K562 (cell line): Measurements from ENCODE around the gene NKD1.

ENCODE experiments used
- EGR1 ChIP-seq: fragments of 450-650 bp; conservative IDR thresholded peaks from 2 replicates; pipeline ENCODE4 v1.6.1; 2017; ENCODE audit warnings: mild to moderate bottlenecking
- ZBTB1 ChIP-seq: sonication (generic); formaldehyde crosslinking; IDR thresholded peaks from 2 replicates; pipeline ENCODE4 v1.8.1; 2023; ENCODE audit warnings: missing genetic modification reagents, low read depth, mild to moderate bottlenecking, borderline replicate concordance
- TF ChIP-seq, protein P1 (sequence below), 2 experiments: fragments of 450-650 bp; IDR thresholded peaks; 2 replicates each; pipeline ENCODE4 v1.6.1; 2018; ENCODE audit warnings: mild to moderate bottlenecking in 2 of 2, low read depth in 1 of 2; ENCODE audit not compliant: partially characterized antibody in 2 of 2
- TF ChIP-seq, protein P2 (sequence below): IDR thresholded peaks from 2 replicates; pipeline ENCODE4 v1.6.1; 2016; ENCODE audit warnings: missing genetic modification characterization, missing compliant biosample characterization
- TF ChIP-seq, protein P3 (sequence below), 2 experiments: fragments of 450-650 bp in 1 of 2; sonication (generic) in 1 of 2; formaldehyde crosslinking in 1 of 2; IDR thresholded peaks in 1 of 2; conservative IDR thresholded peaks in 1 of 2; 2 replicates each; pipeline versions ENCODE4 v1.6.1 to v1.8.1; 2016 to 2023; ENCODE audit warnings: mild to moderate bottlenecking in 2 of 2, moderate library complexity in 2 of 2, inconsistent platforms in 1 of 2, missing genetic modification reagents in 1 of 2
- TF ChIP-seq, protein P4 (sequence below), 2 experiments: fragments of 450-650 bp; IDR thresholded peaks; 2 replicates each; pipeline ENCODE4 v1.6.1; 2016; ENCODE audit warnings: mild to moderate bottlenecking in 2 of 2, borderline replicate concordance in 1 of 2, low read depth in 1 of 2, moderate library complexity in 1 of 2

DNA sequence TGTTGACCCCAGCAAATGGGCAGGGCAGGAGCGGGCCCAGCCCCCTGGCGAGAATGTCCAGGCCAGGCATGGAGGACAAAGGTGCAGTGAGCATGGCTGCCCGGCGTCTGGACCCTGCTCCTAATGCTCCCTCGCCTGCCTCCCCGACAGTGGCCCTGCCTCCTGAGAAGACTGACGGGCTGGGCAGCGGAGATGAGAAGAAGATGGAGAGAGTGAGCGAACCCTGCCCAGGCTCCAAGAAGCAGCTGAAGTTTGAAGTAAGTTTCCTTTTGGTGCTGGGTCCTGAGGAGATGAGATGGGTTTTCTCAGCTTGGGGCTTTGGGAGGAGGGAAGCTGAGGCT, 73.2 kb downstream of the NKD1 start:
- TF ChIP-seq ZBTB1 (no peak), EGR1 (no peak)
- TF ChIP-seq, protein P1, sequence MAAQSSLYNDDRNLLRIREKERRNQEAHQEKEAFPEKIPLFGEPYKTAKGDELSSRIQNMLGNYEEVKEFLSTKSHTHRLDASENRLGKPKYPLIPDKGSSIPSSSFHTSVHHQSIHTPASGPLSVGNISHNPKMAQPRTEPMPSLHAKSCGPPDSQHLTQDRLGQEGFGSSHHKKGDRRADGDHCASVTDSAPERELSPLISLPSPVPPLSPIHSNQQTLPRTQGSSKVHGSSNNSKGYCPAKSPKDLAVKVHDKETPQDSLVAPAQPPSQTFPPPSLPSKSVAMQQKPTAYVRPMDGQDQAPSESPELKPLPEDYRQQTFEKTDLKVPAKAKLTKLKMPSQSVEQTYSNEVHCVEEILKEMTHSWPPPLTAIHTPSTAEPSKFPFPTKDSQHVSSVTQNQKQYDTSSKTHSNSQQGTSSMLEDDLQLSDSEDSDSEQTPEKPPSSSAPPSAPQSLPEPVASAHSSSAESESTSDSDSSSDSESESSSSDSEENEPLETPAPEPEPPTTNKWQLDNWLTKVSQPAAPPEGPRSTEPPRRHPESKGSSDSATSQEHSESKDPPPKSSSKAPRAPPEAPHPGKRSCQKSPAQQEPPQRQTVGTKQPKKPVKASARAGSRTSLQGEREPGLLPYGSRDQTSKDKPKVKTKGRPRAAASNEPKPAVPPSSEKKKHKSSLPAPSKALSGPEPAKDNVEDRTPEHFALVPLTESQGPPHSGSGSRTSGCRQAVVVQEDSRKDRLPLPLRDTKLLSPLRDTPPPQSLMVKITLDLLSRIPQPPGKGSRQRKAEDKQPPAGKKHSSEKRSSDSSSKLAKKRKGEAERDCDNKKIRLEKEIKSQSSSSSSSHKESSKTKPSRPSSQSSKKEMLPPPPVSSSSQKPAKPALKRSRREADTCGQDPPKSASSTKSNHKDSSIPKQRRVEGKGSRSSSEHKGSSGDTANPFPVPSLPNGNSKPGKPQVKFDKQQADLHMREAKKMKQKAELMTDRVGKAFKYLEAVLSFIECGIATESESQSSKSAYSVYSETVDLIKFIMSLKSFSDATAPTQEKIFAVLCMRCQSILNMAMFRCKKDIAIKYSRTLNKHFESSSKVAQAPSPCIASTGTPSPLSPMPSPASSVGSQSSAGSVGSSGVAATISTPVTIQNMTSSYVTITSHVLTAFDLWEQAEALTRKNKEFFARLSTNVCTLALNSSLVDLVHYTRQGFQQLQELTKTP (IDR thresholded peaks at IDR 0.05; ENCODE audit: low read depth in 1 of 2, partially characterized antibody in 2 of 2): no peak
- TF ChIP-seq, protein P2, sequence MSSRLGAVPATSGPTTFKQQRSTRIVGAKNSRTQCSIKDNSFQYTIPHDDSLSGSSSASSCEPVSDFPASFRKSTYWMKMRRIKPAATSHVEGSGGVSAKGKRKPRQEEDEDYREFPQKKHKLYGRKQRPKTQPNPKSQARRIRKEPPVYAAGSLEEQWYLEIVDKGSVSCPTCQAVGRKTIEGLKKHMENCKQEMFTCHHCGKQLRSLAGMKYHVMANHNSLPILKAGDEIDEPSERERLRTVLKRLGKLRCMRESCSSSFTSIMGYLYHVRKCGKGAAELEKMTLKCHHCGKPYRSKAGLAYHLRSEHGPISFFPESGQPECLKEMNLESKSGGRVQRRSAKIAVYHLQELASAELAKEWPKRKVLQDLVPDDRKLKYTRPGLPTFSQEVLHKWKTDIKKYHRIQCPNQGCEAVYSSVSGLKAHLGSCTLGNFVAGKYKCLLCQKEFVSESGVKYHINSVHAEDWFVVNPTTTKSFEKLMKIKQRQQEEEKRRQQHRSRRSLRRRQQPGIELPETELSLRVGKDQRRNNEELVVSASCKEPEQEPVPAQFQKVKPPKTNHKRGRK: no peak
- TF ChIP-seq, protein P3, sequence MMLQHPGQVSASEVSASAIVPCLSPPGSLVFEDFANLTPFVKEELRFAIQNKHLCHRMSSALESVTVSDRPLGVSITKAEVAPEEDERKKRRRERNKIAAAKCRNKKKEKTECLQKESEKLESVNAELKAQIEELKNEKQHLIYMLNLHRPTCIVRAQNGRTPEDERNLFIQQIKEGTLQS (IDR thresholded peaks at IDR 0.05): no peak
- TF ChIP-seq, protein P3 (CRISPR knock-in tag; conservative IDR thresholded peaks at IDR 0.05): no peak
- TF ChIP-seq, protein P4, sequence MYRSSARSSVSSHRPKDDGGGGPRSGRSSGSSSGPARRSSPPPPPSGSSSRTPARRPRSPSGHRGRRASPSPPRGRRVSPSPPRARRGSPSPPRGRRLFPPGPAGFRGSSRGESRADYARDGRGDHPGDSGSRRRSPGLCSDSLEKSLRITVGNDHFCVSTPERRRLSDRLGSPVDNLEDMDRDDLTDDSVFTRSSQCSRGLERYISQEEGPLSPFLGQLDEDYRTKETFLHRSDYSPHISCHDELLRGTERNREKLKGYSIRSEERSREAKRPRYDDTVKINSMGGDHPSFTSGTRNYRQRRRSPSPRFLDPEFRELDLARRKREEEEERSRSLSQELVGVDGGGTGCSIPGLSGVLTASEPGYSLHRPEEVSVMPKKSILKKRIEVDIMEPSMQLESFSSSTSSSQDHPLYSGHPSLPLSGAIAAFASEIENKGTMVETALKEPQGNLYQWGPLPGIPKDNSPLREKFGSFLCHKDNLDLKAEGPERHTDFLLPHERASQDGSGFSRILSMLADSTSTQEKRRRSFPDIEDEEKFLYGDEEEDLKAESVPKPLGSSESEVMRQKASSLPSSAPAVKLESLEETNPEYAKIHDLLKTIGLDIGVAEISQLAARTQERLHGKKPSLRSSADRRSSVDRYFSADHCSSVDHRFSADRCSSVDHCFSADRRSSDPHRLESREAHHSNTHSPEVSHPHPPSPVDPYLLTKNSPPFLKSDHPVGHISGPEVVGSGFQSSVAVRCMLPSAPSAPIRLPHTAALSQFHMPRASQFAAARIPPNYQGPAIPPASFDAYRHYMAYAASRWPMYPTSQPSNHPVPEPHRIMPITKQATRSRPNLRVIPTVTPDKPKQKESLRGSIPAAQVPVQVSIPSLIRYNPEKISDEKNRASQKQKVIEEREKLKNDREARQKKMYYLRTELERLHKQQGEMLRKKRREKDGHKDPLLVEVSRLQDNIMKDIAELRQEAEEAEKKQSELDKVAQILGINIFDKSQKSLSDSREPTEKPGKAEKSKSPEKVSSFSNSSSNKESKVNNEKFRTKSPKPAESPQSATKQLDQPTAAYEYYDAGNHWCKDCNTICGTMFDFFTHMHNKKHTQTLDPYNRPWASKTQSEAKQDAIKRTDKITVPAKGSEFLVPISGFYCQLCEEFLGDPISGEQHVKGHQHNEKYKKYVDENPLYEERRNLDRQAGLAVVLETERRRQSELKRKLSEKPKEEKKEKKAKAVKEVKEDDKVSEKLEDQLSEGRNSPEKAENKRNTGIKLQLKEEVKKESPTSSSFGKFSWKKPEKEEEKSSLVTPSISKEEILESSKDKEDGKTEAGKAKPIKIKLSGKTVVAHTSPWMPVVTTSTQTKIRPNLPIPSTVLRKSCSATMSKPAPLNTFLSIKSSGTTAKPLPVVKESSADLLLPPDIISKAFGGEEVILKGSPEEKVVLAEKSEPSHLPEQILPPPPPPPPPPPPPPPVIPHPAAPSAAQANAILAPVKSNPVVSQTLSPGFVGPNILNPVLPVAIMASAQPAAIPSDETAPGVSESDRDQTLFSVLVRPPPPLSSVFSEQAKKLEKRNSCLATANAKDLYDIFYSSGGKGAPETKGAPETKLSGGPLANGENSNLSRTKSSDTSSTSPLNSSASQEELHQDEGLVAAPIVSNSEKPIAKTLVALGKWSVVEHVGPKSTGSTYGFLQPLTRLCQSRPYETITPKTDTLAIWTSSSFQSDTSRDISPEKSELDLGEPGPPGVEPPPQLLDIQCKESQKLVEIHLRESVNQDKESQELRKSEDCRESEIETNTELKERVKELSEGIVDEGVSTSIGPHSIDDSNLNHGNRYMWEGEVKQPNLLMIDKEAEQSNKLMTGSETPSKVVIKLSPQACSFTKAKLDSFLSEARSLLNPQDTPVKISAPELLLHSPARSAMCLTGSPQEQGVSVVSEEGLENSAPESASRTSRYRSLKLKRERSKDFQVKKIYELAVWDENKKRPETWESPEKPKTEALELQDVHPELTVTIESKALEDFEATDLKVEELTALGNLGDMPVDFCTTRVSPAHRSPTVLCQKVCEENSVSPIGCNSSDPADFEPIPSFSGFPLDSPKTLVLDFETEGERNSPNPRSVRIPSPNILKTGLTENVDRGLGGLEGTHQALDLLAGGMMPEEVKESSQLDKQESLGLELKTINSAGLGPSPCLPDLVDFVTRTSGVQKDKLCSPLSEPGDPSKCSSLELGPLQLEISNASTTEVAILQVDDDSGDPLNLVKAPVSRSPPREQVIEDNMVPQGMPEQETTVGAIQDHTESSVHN (IDR thresholded peaks at IDR 0.05; ENCODE audit: borderline replicate concordance in 1 of 2, low read depth in 1 of 2): no peak
